GM21528 (cell line): ENCODE data around the gene CTAGE8.
"Not testable (repeated sequence)": the region's sequence is repeated elsewhere in the genome, so short reads cannot be mapped to it uniquely, and the experiment has no call there.

Source experiments
- ATAC-seq: cut with Tn5 transposase; IDR thresholded peaks from one replicate; pipeline ENCODE4 v1.9.1; 2021; ENCODE audit warnings: mild to moderate bottlenecking, moderate library complexity; ENCODE audit not compliant: unreplicated experiment, low FRiP score

Gene CTAGE8, protein sequence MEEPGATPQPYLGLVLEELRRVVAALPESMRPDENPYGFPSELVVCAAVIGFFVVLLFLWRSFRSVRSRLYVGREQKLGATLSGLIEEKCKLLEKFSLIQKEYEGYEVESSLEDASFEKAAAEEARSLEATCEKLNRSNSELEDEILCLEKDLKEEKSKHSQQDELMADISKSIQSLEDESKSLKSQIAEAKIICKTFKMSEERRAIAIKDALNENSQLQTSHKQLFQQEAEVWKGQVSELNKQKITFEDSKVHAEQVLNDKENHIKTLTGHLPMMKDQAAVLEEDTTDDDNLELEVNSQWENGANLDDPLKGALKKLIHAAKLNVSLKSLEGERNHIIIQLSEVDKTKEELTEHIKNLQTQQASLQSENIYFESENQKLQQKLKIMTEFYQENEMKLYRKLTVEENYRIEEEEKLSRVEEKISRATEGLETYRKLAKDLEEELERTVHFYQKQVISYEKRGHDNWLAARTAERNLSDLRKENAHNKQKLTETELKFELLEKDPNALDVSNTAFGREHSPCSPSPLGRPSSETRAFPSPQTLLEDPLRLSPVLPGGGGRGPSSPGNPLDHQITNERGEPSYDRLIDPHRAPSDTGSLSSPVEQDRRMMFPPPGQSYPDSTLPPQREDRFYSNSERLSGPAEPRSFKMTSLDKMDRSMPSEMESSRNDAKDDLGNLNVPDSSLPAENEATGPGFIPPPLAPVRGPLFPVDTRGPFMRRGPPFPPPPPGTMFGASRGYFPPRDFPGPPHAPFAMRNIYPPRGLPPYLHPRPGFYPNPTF

DNA sequence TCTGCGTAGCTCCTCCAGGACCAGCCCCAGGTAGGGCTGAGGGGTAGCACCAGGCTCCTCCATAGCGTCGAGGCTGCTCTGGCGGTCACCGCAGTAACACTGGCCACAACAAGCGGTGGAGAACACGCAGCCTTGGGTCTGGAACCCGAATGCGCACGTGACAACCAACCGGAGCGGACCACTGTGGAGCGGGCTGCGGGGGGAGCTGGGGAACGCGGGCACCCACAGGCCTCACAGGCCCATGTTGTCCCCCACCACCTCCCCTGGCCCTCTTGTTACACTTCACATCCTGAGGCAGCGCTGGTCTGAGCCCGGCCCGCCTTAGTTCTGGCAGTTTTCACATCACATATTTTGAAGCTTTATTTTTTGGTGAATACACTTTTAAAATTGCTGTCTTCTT is at the start of gene CTAGE8:
TSS of gene CTAGE8 (minus strand) at position 101 of the 400 bp plus-strand sequence. CDS start at position 63, 38 bp downstream.
- not testable (repeated sequence) for ATAC-seq

DNA sequence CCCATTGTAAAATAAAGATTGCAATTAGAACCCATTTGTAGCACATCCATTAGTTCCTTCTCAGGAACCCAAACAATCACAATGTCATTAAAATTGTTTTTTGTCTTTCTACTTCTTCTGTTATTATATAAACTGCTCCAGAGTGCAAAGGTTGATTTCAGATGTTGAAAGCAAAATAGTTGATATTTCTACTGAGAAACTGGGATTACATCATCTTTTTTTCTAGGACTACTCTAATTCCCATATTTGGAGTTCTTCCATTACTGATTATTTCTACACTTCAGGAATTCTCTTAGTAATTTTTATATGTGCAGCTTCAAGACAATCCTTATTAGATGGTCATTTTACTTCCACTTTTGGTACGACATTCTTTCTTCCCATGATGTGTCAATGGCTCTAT is 48.4 kb upstream of the CTAGE8 start:
- ATAC-seq: not testable (repeated sequence)

DNA sequence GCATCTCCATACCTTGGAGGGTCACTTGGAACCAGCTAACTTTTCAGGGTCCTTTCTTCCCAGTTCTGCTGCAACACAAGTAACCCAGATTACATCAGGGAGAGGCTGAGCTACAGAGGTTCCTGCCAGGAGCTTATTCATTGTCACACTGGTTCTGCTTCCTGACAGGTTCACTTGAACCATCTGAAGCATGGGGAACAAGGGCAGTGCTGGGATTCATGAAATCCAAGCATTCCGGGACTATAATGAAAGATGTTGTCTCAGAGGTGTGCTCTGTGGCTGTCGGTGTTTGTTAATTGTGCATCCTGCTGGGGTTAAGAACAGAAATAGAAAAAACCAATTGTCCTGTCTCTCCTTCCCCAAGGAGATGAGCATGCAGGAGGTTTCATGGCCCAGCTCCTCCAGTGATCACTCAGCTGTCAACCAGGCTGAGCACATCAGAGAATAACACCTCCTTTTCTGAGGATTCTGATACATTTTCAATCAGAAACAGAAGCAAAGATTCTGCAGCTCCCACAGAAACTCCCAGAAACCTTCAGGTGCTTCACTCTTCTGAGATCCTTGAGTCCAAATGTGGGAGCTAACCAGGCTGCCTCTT is 42.9 kb upstream of the CTAGE8 start, which contains the start of gene OR2A1:
TSS of gene OR2A1 (plus strand) at position 548 of the 598 bp plus-strand sequence. CDS start 5,706 bp downstream, outside the sequence.
- ATAC-seq: not testable (repeated sequence)

DNA sequence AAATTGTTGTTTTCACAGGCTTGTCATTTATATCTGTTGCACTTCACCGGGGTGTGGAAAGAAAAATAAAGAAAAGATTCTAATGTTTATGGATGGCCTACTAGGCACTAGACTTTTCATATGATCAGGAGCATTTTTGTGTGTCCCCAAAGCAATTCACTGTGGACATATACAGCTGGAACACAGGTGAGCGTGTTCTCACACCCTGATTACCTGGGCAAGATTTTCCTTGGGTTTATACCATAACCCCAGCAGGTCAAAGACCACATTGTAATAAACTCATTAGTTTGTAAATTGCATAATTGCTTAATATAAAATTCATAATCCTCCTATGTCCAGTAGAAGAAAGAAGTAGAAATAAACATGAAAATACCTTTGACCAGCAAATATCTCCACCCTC is 42.1 kb upstream of the CTAGE8 start:
- ATAC-seq: not testable (repeated sequence)

DNA sequence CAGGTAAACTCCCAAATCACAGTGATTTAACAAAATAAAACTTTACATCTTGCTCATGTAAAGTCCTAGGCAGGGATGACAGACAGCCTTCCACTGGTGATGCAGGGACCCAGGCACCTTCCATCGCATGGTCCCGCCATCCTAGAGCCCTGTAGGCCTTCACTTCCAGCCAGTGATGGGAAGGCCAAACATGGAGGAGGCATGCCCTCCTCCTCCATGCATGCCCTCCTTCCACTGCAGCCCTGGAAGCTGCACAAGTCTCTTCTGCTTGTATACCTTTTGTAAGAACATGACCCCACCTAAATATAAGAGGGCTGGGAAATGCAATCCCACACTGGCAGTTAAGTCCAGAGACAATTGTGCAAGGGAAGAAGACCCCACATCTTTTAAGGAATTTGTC is 40.6 kb upstream of the CTAGE8 start:
- not testable (repeated sequence) for ATAC-seq

DNA sequence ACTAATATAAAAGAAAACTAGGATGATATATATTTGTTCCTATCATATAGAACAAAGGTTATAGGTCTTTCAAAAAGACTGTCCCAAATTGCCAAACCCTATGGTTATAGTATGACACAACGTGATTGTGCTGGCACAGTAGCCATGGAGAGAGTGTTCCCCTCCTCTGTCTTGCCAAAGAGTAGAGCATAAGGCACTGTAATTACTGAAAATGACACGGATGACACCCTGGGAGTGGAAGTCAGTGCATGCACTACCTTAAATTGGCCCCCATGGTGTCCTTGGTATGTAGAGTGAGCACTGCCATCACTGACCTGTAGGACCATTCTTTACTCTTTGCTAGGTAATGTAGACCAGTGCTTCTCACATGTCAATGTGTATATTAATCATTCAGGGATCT is 36.1 kb upstream of the CTAGE8 start:
- ATAC-seq: not testable (repeated sequence)

DNA sequence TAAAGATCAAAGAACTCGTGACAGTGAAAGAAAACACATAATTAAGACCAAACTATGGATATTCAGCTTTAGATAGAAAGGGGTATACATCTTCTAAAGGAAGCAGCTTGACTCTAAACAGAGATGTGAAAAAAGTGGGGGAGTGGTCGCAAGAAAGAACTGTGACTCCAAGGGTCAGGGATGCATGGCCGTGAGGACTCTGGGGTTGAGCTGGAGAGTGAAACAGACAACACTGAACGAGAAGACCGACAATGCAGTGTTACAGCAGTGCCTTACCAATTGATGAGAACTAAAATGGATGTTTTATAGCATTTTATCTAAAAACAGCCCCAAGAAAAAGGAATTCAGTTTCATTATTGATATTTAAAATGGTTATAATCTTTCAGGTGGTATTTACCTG is 34.5 kb upstream of the CTAGE8 start:
- ATAC-seq: not testable (repeated sequence)

DNA sequence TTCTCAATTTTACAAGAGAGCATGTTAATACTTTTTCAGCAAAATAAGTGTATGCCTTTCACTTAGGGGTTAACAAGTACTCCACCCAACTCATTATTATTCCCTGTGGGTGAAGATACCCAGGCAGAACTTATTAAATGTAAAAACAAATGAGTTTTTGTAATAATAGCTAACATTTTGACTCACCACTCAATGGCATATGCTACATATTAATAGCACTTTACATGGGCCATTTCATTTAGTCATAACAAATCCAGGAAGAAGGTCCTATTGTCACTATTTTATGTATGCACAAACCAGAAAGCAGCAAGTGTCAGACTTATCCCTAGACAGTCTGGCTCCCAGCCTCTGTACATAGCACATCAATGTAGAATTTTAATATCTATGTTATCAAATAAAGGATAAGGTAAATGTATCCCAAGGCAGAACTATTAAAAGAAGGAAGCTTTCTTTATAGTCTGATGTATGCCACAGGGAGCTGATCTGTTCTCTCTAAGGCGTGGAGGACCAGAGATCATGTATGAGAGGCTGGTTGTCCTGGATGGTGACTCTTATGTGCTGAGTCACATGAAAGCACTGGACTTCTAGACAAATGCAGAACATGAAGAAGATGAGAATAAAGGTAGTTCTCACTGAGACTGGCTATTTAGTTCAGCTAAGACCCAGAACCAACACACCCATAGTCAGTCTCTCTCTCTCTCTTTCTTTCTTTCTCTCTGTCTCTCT is 33.7 kb upstream of the CTAGE8 start:
- ATAC-seq: not testable (repeated sequence)

DNA sequence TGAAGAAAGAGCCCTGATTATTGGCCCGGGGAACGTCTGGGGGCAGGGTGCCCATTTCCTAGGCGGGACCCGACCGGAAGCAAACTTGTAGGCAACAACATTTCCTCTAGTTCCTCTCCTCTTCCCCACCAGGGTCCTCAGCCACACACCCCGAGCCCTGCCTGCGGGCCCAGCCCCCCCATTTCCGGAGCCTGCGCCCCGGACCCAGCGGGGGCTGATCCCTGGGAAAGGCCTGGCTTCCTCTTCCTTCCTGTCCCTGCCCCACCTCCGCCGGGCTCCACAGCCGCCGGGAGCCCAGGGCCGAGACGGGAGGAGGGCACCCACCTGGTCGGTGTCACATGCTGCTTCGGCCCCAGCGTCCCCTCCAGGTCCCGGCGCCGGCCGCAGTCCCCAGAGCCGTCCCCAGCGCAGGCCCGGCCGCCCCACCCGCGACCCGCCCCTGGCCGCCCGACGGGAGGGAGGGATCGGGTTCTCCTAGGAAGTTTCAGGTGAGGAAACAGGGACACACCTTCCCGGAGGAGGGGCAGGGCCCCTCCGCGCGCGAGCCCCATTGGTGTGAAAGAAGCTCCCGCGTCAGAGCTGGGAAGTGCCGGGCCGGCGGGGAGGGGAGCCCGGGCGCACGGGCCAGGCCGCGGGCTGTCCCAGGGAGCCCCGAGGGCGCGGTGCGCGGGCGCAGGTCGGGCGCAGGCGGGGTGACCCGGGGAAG is 24.9 kb upstream of the CTAGE8 start:
- peak; percentile 82 for ATAC-seq

DNA sequence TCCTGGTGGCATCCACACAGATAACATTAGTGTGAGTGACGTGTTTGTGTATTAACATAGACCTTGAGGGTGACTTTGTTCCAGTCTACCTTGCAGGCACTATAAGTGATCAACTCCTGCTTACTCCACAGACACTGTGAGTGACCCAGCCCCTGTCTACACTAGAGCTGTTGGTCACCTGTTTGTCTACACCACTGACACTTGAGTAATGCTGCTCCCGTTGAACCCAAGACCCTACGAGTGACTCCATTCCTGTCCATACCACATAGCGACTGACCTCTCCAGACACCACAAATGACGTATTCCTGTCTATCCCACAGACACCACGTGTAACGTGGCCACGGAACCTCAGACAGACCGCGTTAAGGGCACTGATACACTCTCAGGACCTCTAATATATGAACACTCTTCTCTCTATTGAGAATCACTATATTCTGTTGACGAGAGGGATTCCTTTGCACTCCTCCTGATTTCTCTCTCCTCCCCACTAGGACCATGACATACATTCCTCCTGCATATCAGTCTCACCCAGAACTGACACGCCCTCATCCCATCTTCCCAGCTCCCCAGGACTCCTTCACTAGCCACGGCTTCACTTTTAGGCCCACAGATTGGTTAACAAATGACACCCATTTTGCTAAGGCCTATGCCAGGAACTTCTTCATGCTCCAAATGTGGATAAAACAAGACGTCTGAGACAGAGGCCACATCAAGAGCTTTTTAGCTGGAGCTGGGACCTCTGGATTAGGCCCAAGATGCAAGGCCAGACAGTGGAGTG is 23.5 kb upstream of the CTAGE8 start:
- ATAC-seq: not testable (repeated sequence)

DNA sequence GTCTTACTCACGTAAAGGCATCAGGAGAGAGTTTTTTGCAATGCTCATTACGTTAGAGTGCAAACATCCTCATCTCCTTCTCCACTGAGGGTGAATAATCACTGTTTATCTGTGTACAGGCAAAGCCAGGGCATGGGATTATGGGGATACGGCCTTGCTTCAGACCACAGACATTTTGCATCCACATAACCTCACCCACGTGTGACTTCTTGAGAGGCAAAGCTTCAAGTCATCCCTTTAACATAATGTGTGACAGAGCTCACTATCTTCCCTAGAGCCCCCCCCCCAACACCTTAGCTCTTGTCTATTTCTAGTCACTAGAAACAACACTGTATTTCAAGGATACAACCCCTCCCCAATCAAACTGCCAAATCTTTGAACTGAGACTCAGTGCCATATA is 22.5 kb upstream of the CTAGE8 start:
- not testable (repeated sequence) for ATAC-seq

DNA sequence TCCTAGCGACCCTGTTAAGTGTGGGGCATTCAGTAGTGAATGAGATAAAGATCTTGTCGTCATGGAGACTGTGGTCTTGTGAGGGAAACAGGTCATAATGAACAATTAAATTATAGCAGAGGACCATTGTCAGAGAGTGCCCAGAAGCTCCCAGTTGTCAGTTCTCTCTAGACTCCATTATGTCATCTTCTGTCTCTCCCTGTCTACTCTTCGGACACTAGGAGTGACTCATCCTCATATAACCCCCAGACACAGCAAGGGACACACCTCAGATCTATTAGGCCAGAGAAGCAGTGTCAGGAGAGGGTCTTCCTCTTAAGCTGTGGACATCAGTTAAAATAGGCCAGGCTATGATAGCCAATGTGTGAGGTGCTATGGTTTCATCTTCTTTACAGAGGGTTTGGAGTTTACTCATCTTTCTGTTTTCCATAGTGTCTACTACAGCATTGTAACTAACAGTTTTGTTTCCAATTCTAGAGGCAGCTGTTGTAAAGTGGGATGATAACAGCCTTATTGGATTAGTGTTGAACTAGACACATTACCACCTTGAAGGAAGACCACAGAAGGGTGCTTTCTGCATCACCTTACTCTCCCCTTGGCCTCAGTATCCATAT is 18.2 kb upstream of the CTAGE8 start:
- ATAC-seq: not testable (repeated sequence)

DNA sequence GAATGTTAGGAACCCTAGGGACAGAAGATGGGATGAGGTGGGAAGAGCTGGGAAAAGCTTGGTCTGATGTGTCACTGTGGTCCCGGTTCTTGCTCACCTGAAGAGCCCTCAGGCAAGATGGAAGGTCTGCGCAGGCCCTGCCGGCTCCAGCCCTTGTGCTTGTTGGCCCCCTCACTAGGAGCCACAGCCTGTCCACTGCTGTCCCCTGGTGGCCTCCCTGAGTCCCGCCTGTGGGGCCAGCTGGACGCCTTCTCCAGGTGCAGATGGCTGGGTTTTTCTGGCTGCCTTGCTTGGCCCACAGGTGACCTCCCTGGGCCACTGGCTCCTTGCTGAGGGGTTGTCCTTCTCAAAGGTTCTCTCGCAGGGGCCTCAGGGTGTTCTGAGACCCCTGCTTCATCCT is 14.6 kb upstream of the CTAGE8 start:
- ATAC-seq: not testable (repeated sequence)

DNA sequence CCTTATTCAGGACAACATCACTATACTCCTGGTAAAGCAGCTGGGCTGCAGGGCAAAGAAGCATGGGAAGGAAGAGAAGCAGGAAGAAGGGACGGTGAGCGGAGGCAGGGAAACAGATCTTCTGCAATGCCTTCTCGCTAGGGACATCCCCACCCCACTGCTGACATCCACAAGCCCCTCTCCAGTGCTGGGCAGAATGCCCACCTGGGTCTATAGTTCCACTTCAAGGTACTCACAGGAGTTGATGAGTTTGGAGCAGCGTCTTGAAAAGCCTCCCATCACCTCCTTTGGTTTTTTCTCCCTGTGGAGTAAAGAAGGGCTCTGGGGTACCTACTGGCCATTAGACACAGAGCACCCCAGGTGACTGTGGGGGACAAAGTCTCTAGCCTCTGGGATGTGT is 13.4 kb upstream of the CTAGE8 start:
- not testable (repeated sequence) for ATAC-seq

DNA sequence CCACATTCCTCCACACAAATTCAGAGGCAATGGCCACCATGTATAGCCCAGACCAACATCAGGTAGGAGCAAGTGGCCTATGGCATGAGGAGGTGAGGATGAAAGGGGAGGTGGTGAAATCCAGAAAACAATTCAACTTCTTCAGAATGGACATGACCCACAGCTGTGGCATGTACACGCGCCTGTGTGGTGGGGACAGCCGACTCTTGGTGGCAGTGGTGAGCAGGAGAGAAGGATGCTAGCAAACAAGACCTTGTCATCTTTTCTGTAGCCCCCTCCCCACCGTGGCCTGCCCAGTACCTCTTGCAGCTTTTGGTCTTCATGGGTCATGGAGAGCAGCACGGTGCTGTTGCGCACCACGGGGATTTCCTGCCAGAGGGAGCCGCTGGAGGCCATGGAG is 12.9 kb upstream of the CTAGE8 start:
- not testable (repeated sequence) for ATAC-seq

DNA sequence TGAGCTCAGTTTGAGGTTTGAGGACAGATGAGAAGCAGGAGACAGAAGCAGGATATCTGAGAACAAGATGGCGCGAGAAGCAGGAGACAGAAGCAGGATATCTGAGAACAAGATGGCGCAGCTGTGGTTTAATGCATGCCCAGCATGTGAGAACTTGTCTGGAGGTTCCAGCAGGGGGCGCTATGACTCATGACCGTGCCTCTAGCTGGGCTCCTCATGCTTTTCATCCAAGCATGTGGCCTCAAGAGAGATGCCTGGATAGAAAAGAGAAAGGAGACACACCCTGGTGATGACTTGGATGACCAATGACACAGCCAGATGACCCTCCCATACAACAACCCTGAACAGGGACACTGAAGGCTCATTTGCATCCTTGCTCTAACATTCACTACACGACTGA is 10.9 kb upstream of the CTAGE8 start:
- ATAC-seq: peak; percentile 45

DNA sequence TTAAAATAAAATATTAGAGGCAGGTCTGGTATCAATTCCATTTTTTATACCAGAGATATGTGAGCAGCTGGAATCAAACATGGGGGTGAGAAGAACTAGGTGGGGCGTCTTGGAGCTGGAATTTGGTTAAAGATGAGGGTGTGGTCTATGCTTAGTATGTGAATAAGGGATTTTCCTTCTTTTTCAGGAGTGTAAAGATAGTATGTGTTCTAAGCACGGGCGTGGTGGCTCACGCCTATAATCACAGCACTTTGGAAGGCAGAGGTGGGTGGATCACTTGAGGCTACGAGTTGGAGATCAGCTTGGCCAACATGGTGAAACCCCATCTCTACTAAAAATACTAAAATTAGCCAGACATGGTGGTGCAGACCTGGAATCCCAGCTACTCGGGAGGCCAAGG is 6.2 kb upstream of the CTAGE8 start:
- ATAC-seq: not testable (repeated sequence)

DNA sequence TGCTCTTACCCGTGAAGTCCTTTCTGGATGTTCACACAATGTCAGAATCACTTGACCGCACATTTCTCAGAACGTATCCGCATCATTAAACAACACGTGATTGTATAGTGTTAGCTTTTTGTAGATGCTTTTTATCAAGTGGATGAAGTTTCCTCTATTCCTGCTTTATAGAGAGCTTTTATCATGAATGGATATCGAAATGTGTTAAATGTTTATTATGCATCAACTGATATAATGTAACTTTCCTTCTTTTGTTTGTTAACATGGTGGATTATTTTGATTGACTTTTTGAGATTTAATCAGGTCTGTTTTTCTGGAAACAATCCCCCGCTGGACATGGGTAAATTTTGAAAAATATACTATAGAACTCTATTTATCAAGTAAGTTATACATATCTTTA is 4.4 kb downstream of the CTAGE8 start, which contains the start of gene OR2A7:
TSS of gene OR2A7 (minus strand) at position 101 of the 400 bp plus-strand sequence. CDS start 5,164 bp downstream, outside the sequence.
- ATAC-seq: not testable (repeated sequence)
